HG03108 (cell line): ENCODE measurements around the gene PTH2.

Experiments used
- ATAC-seq: cut with Tn5 transposase; IDR thresholded peaks from one replicate; pipeline ENCODE4 v1.9.1; 2021; ENCODE audit warnings: moderate library complexity; ENCODE audit not compliant: unreplicated experiment

The PTH2 gene

GRCh38 chr19:49415102-49415809 is 8.0 kb downstream of the PTH2 start:
- no peak for ATAC-seq

DNA sequence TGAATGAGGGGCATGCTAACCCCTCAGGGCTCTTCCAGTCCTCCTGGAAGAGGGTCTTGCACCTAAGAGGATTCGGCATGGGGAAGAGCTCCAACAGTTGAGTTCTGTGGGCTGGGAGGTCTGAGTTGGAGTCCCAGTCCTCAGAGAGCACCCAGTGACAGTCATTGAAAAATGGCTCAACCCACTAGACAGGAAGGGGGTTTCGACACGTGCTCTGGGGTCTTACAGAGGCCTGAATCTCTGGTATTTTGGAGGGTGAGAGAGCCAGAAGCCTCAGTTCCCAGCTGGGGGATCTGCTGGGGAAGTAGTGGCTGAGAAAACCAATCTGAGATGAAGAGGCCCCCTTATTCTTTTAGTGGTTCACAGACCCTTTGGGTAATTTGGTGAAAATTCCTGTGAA is 9.0 kb downstream of the PTH2 start:
- no peak for ATAC-seq

GRCh38 chr19:49413348-49413747 is 9.9 kb downstream of the PTH2 start:
- no peak for ATAC-seq

DNA sequence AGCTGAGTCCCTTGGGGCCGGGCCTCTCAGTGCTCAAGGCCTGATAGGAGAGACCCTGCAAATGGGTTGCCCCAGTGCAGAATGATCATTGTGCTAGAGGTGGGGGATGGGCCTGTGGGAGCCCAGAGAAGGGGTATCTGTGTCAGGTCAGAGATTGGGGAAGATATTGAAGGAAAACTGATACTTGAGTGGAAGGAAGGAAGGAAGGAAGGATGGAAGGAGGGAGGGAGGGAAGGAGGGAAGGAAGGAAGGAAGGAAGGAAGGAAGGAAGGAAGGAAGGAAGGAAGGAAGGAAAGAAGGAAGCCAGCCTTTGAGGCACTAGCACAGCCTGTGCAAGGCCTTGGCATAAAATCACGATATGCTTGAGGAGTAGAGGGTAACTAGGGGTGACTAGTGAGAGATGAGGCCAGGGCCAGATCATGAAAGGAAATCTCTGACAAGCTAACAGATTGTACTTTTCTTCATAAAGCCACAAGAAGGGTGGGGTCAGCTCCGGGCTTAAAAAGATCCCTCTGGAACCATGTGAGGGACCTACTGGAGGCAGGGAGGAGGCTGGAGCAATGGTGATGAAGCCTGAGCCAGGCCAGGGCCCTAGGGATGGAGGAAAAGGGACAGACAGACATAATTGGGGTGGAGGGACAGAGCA is 11.4 kb downstream of the PTH2 start:
- ATAC-seq, result no peak

DNA sequence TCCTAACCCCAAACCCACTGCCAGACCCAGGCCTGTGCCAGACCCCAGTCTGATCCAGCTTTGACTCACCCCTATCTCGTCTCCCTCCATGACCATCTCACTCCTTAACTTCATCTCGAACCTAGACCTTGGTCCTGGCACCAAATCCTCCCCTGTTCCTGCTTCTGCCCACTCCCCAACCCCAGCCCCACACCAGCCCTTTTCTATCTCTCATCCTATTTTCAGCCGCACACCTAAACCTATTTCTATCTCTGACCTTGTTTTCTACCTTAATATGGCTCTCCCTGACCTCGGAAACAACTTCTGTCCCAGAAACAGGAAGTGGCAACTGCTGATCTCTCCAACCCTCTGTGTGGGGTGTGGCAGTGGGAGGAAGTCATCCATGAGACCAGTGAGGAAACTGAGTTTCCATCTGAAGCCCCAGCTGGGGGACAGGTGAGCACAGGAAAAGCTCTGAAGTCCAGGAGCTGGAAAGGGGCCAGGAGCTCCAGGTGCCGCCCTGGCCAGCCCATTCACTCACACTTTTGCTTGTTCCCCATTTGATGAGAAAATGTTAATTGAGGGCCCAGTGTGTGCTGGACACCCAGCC is 13.7 kb downstream of the PTH2 start:
- no peak for ATAC-seq

GRCh38 chr19:49408816-49409440 is 14.3 kb downstream of the PTH2 start:
- no peak for ATAC-seq

- ATAC-seq, result no peak
Observed at GRCh38 chr19:49407482-49408015, 15.7 kb downstream of the PTH2 start.

- ATAC-seq, result no peak
Observed at GRCh38 chr19:49407079-49407478, 16.2 kb downstream of the PTH2 start.

- ATAC-seq, result no peak
Observed at GRCh38 chr19:49403404-49404187, 19.6 kb downstream of the PTH2 start.

DNA sequence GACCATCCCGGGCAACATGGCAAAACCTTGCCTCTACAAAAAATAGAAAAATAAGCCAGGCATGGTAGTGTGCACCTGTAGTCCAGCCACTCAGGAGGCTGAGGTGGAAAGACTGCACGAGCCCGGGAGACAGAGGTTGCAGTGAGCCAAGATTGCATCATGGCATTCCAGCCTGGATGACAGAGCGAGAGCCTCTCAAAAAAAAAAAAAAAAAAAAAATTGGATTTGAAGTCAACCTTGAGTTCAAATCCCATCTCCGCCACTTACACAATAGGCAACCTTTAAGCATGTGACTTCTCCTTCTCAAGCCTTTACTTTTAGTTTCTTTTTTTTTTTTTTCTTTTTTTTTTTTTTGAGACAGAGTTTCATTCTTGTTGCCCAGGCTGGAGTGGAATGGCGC is 23.2 kb downstream of the PTH2 start:
- no peak for ATAC-seq

- no peak for ATAC-seq
Observed at GRCh38 chr19:49398931-49399330, 24.3 kb downstream of the PTH2 start.

DNA sequence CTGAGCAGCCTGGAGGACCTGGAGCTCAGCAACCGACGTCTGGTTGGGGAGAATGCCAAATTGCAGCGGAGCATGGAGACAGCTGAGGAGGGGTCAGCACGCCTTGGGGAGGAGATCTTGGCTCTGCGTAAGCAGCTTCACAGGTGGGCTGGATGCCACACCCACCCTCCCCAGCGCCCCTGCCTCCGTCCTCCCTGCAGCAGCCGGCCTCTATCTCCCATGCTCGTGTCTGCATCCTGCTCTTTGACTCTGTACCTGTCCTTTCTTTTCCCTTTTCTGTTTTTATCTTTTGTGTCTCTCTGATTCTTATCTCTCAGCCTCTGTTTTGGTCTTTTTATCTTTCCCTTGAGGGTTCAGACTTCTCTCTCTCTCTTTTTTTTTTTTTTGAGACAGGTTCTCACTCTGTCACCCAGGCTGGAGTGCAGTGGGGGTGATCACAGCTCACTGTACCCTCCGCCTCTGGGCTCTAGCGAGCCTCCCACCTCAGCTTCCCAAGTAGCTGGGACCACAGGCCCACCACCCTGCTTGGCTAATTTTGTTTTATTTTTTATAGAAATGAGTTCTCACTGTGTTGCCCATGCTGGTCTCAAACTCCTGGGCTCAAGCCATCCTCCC is 25.1 kb downstream of the PTH2 start:
- ATAC-seq, result no peak

DNA sequence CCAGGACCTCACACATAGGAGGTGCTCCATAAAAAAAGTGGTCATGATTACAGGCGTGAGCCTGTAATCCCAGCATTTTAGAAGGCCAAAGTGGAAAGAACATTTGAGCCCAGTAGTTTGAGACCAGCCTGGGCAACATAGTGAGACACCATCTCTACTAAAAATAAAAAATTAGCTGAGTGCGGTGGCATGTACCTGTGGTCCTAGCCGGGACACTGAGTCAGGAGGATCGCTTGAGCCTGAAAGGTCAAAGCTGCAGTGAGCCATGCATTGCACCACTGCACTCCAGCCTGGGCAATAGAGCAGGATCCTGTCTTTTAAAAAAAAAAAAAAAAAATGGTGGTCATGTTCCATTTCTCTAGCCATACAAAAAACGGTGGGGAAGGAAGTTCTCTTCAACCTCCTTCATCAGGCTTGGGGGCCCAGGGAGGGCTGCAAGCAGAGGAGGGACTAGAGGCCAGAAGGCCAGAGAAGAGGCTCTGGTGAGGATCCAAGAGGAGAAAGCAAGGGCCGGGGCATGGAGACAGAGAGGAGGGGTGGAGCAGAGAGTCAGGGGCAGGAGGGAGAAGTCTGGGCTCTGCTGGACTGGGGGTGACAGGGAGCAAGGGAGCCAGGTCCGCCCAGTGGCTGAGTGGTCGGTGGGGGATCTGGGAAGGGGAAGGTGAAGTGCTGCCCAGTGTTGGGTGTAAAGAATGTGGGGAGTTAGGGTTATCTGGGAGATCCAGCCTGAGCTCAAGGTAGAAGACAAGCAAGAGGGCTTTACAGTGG is 26.3 kb downstream of the PTH2 start:
- ATAC-seq, result no peak

DNA sequence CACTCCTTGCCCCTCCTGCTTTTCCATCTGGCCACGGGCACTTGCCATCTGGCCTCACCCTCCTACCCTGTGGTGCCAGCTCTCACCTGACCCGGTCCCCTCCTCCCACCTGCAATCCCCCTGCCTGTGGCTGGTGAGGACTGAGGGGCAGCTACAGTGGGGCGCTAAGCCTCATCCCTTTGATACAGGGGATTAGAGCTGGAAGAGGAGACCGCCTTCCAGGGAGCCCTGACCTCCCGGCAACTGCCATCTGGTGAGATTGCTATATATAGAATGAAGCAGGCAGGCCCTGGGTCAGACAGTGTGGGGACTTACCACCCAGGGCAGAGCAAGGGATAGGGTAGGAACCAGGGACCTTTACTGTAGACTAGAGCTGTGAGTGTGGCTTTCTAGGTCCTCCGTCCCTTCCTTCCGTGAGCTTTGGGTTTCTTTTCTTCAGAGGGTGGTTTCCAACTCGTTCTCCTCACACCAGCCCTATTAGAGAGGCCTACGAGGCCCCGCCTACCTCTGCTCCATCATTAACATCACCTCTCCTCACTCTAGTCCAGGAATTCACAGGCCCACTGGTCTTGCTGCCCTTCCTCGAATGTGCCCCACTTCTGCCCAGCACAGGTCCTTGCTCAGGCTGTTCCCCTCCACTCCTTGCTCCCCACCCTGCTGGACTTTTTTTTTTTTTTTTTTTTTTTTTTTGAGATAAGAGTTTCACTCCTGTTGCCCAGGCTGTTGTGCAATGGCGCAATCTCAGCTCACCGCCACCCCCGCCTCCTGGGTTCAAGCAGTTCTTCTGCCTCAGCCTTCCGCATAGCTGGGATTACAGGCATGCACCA is 27.4 kb downstream of the PTH2 start:
- no peak for ATAC-seq

- ATAC-seq, result no peak
Observed at GRCh38 chr19:49393881-49394280, 29.4 kb downstream of the PTH2 start.

DNA sequence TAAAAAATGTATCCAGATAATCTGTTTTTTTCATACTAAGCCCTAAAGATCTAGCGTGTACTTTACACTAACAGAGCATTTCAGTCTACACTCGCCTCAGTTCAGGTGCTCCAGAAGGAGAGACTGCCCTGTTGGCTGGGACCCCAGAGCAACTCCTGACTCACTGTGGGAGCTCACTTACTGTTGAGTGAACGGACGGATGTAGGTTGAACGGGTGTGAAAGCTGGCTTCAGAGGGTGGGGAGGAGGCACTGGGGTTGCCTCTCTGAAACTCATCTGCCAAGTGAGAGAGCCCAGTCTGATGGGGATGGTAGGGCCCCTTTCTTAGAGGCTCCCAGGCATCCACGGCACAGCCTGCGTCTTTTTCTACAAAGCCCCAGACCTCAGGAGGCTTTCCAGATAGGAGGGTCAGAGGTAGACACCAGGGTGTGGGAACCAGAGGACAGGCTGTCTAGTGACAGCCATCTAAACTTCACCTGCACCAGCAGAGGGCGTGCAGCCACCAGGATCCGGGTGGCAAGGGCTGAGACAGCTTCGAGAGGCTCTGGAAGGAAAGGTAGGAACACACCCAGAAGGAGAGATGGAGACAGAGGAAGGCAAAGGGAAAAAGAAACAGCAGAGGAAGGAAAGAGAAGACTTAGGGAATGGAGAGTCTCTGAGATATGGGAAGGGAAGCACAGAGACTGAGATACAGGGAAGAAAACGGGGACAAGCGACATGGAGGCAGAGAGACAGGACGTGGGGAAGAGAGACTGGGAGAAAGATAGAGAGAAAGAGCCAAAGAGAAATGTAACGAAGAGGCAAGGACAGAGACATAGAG is 31.5 kb downstream of the PTH2 start:
- ATAC-seq, result peak; percentile 49

GRCh38 chr19:49390929-49391359 is 32.3 kb downstream of the PTH2 start:
- ATAC-seq, result no peak
